Measurements from ENCODE around the gene EEF2KMT. TPM values are rescaled to one million over a fixed set of nuclear protein-coding genes. Genes with fewer than 3 reads are reported as not detected.
A peak's percentile ranks its signal among the peaks of the same experiment; 100 is the strongest.

Gene EEF2KMT
- total RNA-seq, 2 experiments from 2014 or later, result 10.4 to 16.7 TPM

DNA sequence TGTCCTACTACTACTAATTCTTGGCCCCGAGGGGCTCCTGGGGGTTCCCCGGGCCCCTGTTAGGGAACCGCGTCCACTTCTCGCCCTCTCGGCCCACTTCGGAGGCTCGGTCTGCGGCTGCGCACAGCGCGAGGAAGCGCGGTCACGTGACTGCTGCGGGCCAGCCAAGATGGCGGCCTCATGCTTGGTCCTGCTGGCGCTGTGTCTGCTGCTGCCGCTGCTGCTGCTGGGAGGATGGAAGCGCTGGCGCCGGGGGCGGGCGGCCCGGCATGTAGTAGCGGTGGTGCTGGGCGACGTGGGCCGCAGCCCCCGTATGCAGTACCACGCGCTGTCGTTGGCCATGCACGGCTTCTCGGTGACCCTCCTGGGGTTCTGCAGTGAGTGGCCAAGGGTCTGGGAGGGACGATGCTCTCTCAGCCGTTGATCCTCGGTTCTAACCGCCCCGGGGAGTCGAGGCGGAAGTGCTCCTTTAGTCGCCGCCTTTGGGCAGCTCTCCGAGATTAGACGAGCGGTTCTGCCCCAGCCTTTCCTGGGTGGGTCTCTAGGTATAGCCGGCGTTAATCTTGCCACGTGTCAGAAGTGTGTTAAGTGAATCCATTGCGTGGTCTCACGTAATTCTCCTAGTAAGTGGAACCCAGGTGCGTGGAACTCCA lies 25.8 kb downstream of the EEF2KMT start, which contains the start of gene ALG1:
Gene ALG1, plus strand, starts transcription at position 163 of the 653 bp plus-strand sequence. Its CDS starts 7 bp downstream, at position 170.
- CTCF ChIA-PET, result interaction anchor here (1.0 to 3.1 kb wide), 6 partner anchors 9 to 116 kb away, joined by 3 to 9 read pairs (median 6); no protein-coding TSS in a partner anchor
- Mint-ChIP-seq H3K9me3 (ENCODE audit: low read depth) (peaks cover 3% of the 10 kb centered on the region), H3K27me3 (no peaks in the 10 kb centered on the region), H3K36me3 (peaks cover 20% of the 10 kb centered on the region), H3K27ac (peak within 1 kb of the TSS; percentile 96), H3K4me3 (peak within 1 kb of the TSS; percentile 98), H3K4me1 (peaks cover 28% of the 10 kb centered on the region)
- peak; percentile 92 for DNase-seq
- ATAC-seq, result peak; percentile 94

DNA sequence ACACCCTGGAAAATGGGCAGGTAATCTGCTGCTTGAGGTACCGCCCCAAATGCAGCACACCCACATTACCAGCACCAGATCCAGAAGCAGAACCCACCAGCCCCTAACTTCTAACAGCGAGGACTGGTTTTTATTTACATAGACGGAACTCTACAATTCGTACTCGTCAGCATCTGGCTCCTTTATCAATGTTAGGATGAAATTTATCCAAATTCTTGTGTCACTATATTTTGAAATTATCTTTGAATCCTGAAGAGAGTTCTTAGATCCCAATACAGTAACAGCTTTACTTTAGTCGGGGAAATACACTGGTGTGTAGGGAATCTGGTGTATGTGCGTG lies 26.3 kb downstream of the EEF2KMT start:
- no peak for DNase-seq
- H3K4me1 Mint-ChIP-seq, result peaks cover 28% of the 10 kb centered on the region
- peak overlapping the region; percentile 98 for H3K4me3 Mint-ChIP-seq
- no peak for ATAC-seq
- peaks cover 17% of the 10 kb centered on the region for H3K36me3 Mint-ChIP-seq
- CTCF ChIA-PET, result interaction anchor here (1.0 to 3.1 kb wide), 5 partner anchors 8 to 115 kb away, joined by 3 to 9 read pairs (median 4); no protein-coding TSS in a partner anchor
- peak overlapping the region; percentile 96 for H3K27ac Mint-ChIP-seq
- H3K9me3 Mint-ChIP-seq (ENCODE audit: low read depth), result peaks cover 3% of the 10 kb centered on the region
- no peaks in the 10 kb centered on the region for H3K27me3 Mint-ChIP-seq

- H3K4me3 Mint-ChIP-seq, result peak overlapping the region; percentile 98
- no peaks in the 10 kb centered on the region for H3K27me3 Mint-ChIP-seq
- peaks cover 10% of the 10 kb centered on the region for H3K36me3 Mint-ChIP-seq
- peaks cover 28% of the 10 kb centered on the region for H3K4me1 Mint-ChIP-seq
- peaks cover 3% of the 10 kb centered on the region for H3K9me3 Mint-ChIP-seq (ENCODE audit: low read depth)
- H3K27ac Mint-ChIP-seq, result peak overlapping the region; percentile 96
- ATAC-seq, result no peak
- CTCF ChIA-PET, result interaction anchor here (1.1 to 3.1 kb wide), 5 partner anchors 11 to 114 kb away, joined by 3 to 9 read pairs (median 6); no protein-coding TSS in a partner anchor
- no peak for DNase-seq
Measured at GRCh38 chr16:5070431-5071186, 27.0 kb downstream of the EEF2KMT start.

DNA sequence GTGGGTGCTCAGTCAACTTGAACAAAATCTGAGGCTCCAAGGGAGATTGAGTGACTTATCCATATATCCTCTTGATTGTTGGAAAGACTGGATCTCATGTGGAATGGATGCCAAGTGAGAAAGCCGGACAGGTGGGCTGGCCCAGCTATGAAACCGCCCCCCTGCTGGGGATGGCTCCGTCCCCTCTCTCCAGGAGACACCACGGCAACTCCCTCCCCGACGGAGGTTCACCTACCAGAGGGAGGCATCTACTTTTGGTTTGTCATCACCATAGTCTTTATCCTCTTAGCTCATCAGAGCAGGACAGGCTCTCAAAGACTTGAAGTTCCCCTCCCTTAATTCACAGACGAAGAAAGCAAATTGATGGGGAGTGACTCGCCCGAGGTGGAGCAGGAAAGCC lies 27.7 kb downstream of the EEF2KMT start:
- ATAC-seq (no peak), DNase-seq (no peak)
- H3K4me3 Mint-ChIP-seq, result no peak overlapping the region
- H3K36me3 Mint-ChIP-seq, result peaks cover 4% of the 10 kb centered on the region
- peaks cover 3% of the 10 kb centered on the region for H3K9me3 Mint-ChIP-seq (ENCODE audit: low read depth)
- no peaks in the 10 kb centered on the region for H3K27me3 Mint-ChIP-seq
- no peak overlapping the region for H3K27ac Mint-ChIP-seq
- peaks cover 28% of the 10 kb centered on the region for H3K4me1 Mint-ChIP-seq
- CTCF ChIA-PET, result interaction anchor here (1.1 to 3.1 kb wide), 3 partner anchors 12 to 22 kb away, joined by 3 to 9 read pairs (median 6); no protein-coding TSS in a partner anchor

- CTCF ChIA-PET, result no interaction called here
- Mint-ChIP-seq H3K36me3 (no peaks in the 10 kb centered on the region), H3K27ac (no peak overlapping the region), H3K4me3 (no peak overlapping the region), H3K4me1 (peaks cover 25% of the 10 kb centered on the region), H3K9me3 (ENCODE audit: low read depth) (peaks cover 3% of the 10 kb centered on the region), H3K27me3 (no peaks in the 10 kb centered on the region)
- ATAC-seq, result no peak
- no peak for DNase-seq
Measured at GRCh38 chr16:5069048-5069447, 28.5 kb downstream of the EEF2KMT start.

GRCh38 chr16:5066511-5066910 lies 31.1 kb downstream of the EEF2KMT start:
- H3K36me3 Mint-ChIP-seq, result no peaks in the 10 kb centered on the region
- no peak overlapping the region for H3K27ac Mint-ChIP-seq
- no peak for DNase-seq
- CTCF ChIA-PET, result no interaction called here
- peaks cover 3% of the 10 kb centered on the region for H3K9me3 Mint-ChIP-seq (ENCODE audit: low read depth)
- no peak overlapping the region for H3K4me3 Mint-ChIP-seq
- no peak for ATAC-seq
- peaks cover 13% of the 10 kb centered on the region for H3K4me1 Mint-ChIP-seq
- no peaks in the 10 kb centered on the region for H3K27me3 Mint-ChIP-seq

GRCh38 chr16:5065813-5066212 lies 31.8 kb downstream of the EEF2KMT start, which contains the start of gene C16orf89:
Gene C16orf89 (minus strand): TSS chr16:5065956. CDS start chr16:5065908, 48 bp downstream.
- no peak within 1 kb of the TSS for H3K27ac Mint-ChIP-seq
- peaks cover under 1% of the 10 kb centered on the region for H3K9me3 Mint-ChIP-seq (ENCODE audit: low read depth)
- H3K4me3 Mint-ChIP-seq, result no peak within 1 kb of the TSS
- H3K36me3 Mint-ChIP-seq, result no peaks in the 10 kb centered on the region
- no peak for DNase-seq
- H3K4me1 Mint-ChIP-seq, result peaks cover 6% of the 10 kb centered on the region
- ATAC-seq, result no peak
- no peaks in the 10 kb centered on the region for H3K27me3 Mint-ChIP-seq
- CTCF ChIA-PET, result no interaction called here

- no peaks in the 10 kb centered on the region for H3K36me3 Mint-ChIP-seq
- no peak overlapping the region for H3K4me3 Mint-ChIP-seq
- no peak overlapping the region for H3K27ac Mint-ChIP-seq
- CTCF ChIA-PET, result no interaction called here
- no peaks in the 10 kb centered on the region for H3K27me3 Mint-ChIP-seq
- H3K4me1 Mint-ChIP-seq, result peaks cover 4% of the 10 kb centered on the region
- no peaks in the 10 kb centered on the region for H3K9me3 Mint-ChIP-seq (ENCODE audit: low read depth)
- ATAC-seq (no peak), DNase-seq (no peak)
Measured at GRCh38 chr16:5065326-5065725, 32.3 kb downstream of the EEF2KMT start.

- Mint-ChIP-seq H3K9me3 (ENCODE audit: low read depth) (no peaks in the 10 kb centered on the region), H3K4me1 (peaks cover 4% of the 10 kb centered on the region), H3K4me3 (no peak overlapping the region), H3K27ac (no peak overlapping the region), H3K36me3 (no peaks in the 10 kb centered on the region), H3K27me3 (no peaks in the 10 kb centered on the region)
- CTCF ChIA-PET, result no interaction called here
- DNase-seq (no peak), ATAC-seq (no peak)
Measured at GRCh38 chr16:5064915-5065314, 32.7 kb downstream of the EEF2KMT start.

DNA sequence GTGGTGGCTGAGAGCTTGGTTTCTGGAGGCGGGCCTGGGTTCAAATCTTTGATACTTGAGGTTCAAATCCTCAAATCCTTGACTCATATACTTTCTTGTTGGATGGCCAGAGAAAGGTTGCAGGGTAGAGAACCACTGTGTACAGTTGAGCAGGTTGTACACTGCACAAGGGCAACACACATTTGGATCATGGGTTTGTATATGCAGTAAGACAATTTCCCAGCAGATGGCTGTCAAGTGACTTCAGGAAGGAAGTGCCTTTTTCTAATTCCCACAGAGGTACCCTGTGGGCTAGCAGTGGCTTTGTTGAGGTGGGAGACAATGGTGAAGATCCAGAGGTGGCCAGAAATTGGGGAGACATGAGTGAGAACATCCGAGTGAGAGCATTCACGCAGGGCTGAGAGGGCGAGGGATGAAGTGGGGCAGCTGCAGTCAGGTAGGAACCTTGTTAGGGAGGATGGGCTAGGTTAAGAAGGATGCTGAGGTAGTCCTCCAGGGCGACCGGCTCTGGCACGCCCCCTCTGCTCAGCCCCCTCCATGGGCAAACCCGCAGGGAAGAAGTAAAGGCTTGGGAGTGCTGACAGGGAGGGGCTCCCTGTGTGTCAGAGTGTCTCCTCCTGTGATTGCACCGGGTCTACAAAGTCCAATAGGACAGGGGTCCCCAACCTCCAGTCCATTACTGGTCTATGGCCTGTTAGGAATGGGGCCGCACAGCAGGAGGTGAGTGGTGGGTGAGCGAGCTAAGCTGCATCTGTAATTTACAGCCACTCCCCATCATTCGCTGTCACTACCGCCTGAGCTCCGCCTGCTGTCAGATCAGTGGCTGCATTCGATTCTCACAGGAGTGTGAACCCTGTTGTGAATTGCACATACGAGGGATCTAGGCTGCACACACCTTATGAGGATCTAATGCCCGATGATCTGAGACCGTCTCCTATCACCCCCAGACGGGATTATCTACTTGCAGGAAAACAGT lies 34.5 kb downstream of the EEF2KMT start:
- no peak for DNase-seq
- no peak for ATAC-seq
- CTCF ChIA-PET, result interaction anchor here (1.2 to 1.8 kb wide), 2 partner anchors 9 to 22 kb away, joined by 4 to 5 read pairs; partner anchors contain the start of gene ALG1
- no peaks in the 10 kb centered on the region for H3K36me3 Mint-ChIP-seq
- H3K4me1 Mint-ChIP-seq, result peaks cover 4% of the 10 kb centered on the region
- no peaks in the 10 kb centered on the region for H3K9me3 Mint-ChIP-seq (ENCODE audit: low read depth)
- no peaks in the 10 kb centered on the region for H3K27me3 Mint-ChIP-seq
- no peak overlapping the region for H3K27ac Mint-ChIP-seq
- H3K4me3 Mint-ChIP-seq, result no peak overlapping the region

DNA sequence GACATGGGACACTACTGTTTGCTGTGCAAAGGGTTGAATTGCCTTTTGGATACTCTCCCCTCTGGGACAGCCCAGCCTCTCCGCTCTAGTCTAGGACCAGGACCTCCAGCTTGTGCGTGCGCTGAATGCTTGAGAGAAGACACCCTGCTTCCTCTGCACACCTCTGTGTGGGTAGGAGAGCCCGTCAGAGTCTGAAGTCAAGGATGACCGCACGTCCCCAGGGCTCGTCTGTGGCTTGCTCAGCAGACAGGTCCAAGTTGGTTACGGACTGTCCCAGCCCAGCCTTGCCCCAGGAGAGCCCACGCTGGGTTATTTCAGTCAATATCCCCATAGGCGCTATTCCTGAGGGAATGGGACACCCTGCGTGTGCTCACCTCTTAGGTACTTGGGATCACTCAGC lies 35.5 kb downstream of the EEF2KMT start:
- CTCF ChIA-PET, result interaction anchor here (1.2 to 1.8 kb wide), 2 partner anchors 10 to 23 kb away, joined by 4 to 5 read pairs; partner anchors contain the start of gene ALG1
- no peak for DNase-seq
- H3K4me3 Mint-ChIP-seq, result no peak overlapping the region

DNA sequence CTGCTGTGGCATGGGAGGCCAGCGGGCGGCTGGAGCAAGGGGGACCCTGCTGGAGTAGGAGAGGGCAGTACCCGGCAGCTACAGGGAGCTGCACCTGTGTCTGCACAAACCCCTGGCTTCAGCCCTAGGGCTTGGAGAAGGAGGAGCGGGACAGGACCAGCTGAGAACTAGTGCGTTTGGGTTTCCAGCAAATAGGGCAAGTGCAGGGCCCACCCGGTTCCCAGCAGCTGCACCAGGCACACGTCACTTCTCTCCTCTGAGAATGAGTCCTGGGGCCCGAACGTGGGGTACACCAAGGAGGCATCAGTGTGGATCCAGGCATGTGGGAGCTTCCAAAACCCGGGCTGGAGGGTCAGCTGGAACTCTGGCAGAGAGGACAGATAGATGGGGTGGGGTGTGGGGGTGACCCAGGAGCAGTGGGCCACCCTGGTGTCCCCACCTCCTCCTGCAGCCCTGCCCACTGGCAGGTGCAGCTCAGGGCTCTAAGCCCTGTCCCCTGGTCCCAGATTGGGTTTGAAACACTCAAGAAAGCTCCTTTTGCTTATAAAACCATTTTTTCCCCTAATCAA lies 37.4 kb downstream of the EEF2KMT start:
- Mint-ChIP-seq H3K4me1 (peaks cover 4% of the 10 kb centered on the region), H3K27me3 (no peaks in the 10 kb centered on the region), H3K36me3 (no peaks in the 10 kb centered on the region), H3K27ac (no peak overlapping the region), H3K4me3 (no peak overlapping the region), H3K9me3 (ENCODE audit: low read depth) (no peaks in the 10 kb centered on the region)
- DNase-seq, result no peak
- CTCF ChIA-PET, result interaction anchor here (1.2 to 1.6 kb wide), 2 partner anchors 9 to 25 kb away, joined by 3 to 4 read pairs; no protein-coding TSS in a partner anchor
- no peak for ATAC-seq

More for the DNA sequence above, 35.5 kb downstream of the EEF2KMT start:
- no peak for ATAC-seq
- H3K4me1 Mint-ChIP-seq, result peaks cover 4% of the 10 kb centered on the region
- no peaks in the 10 kb centered on the region for H3K27me3 Mint-ChIP-seq
- no peaks in the 10 kb centered on the region for H3K9me3 Mint-ChIP-seq (ENCODE audit: low read depth)
- no peaks in the 10 kb centered on the region for H3K36me3 Mint-ChIP-seq
- no peak overlapping the region for H3K27ac Mint-ChIP-seq
